Measurements from ENCODE around the gene CD99.

The CD99 gene

GRCh38 chrX:2652106-2652505 is 39.0 kb upstream of the CD99 start (continued):
- TF ChIP-seq PRDM10 (tag by site-specific recombination; IDR thresholded peaks at IDR 0.05) (no peak), HIC1 (tag by site-specific recombination; IDR thresholded peaks at IDR 0.05) (no peak), ZNF157 (tag by site-specific recombination; IDR thresholded peaks at IDR 0.05) (no peak), EGR2 (tag by site-specific recombination; IDR thresholded peaks at IDR 0.05; ENCODE audit: low read depth) (no peak), ZNF394 (tag by site-specific recombination; IDR thresholded peaks at IDR 0.05; ENCODE audit: borderline replicate concordance) (no peak)

GRCh38 chrX:2654436-2655340 is 36.4 kb upstream of the CD99 start:
- H3K4me3 ChIP-seq (ENCODE audit: low read depth, low read length) = no peak overlapping the region
- no peaks in the 10 kb centered on the region for H3K36me3 ChIP-seq (ENCODE audit: control insufficient read depth in 2 of 2, insufficient read depth in 1 of 2, low read length in 2 of 2)

More at GRCh38 chrX:2654436-2655340, 36.4 kb upstream of the CD99 start:
- no peak overlapping the region for H3K27ac ChIP-seq (ENCODE audit: extremely low read depth, low read depth, low read length)
- CTCF ChIA-PET = no interaction called here
- no peaks in the 10 kb centered on the region for H3K4me1 ChIP-seq (ENCODE audit: control insufficient read depth, insufficient read depth, low read length)
- POLR2A ChIA-PET = no interaction called here
- TF ChIP-seq ZNF112 (tag by site-specific recombination; IDR thresholded peaks at IDR 0.05) = no peak
- no peak for TF ChIP-seq ZFP41 (tag by site-specific recombination; IDR thresholded peaks at IDR 0.05; ENCODE audit: borderline replicate concordance)
- TF ChIP-seq ZNF221 (tag by site-specific recombination; IDR thresholded peaks at IDR 0.05; ENCODE audit: borderline replicate concordance) = no peak
- TF ChIP-seq ZNF654 (tag by site-specific recombination; IDR thresholded peaks at IDR 0.05; ENCODE audit: low read depth) = no peak
- no peak for TF ChIP-seq ZNF670 (tag by site-specific recombination; IDR thresholded peaks at IDR 0.05; ENCODE audit: low read depth)
- TF ChIP-seq ZNF48 (tag by site-specific recombination; IDR thresholded peaks at IDR 0.05) = no peak
- TF ChIP-seq MZF1 (tag by site-specific recombination; IDR thresholded peaks at IDR 0.05; ENCODE audit: borderline replicate concordance) = no peak
- TF ChIP-seq ZBTB20 (tag by site-specific recombination; IDR thresholded peaks at IDR 0.05) = no peak
- TF ChIP-seq ZNF600 (tag by site-specific recombination; IDR thresholded peaks at IDR 0.05) = no peak
- no peak for TF ChIP-seq ZNF555 (tag by site-specific recombination; conservative IDR thresholded peaks at IDR 0.05)
- TF ChIP-seq KLF17 (tag by site-specific recombination; IDR thresholded peaks at IDR 0.05) = no peak
- no peak for TF ChIP-seq ZNF311 (tag by site-specific recombination; IDR thresholded peaks at IDR 0.05; ENCODE audit: borderline replicate concordance)
- TF ChIP-seq SP3 (tag by site-specific recombination; IDR thresholded peaks at IDR 0.05) = no peak
- no peak for TF ChIP-seq ZNF23 (tag by site-specific recombination; IDR thresholded peaks at IDR 0.05; ENCODE audit: borderline replicate concordance)
- TF ChIP-seq ZNF362 (tag by site-specific recombination; IDR thresholded peaks at IDR 0.05) = no peak
- no peak for TF ChIP-seq BCL11B (tag by site-specific recombination; IDR thresholded peaks at IDR 0.05; ENCODE audit: low read depth)
- no peak for TF ChIP-seq ZNF184 (tag by site-specific recombination; IDR thresholded peaks at IDR 0.05)
- no peaks in the 10 kb centered on the region for H3K9me3 ChIP-seq (ENCODE audit: control insufficient read depth, insufficient read depth, low read depth, low read length)
